Suprapubic skin (tissue), 4 donors: ENCODE results near the gene ZNF182. TPM values are rescaled to one million over a fixed set of nuclear protein-coding genes. Genes with fewer than 3 reads are reported as not detected.
"Not testable (repeated sequence)": the region's sequence is repeated elsewhere in the genome, so short reads cannot be mapped to it uniquely, and the experiment has no call there.

Experiments
- DNase-seq, 2 donors: peaks; one replicate each; pipeline ENCODE4 v3.0.0-alpha.2; 2019; ENCODE audit warnings: low spot score in 2 of 2
- H3K27ac ChIP-seq: fragments of 200-600 bp; sonication (generic); one replicate; pipeline ENCODE4 v1.5.1; 2019
- H3K27me3 ChIP-seq: fragments of 200-600 bp; sonication (generic); one replicate; pipeline ENCODE4 v1.5.1; 2019
- H3K36me3 ChIP-seq: fragments of 200-600 bp; sonication (generic); one replicate; pipeline ENCODE4 v1.5.1; 2019
- H3K4me1 ChIP-seq: fragments of 200-600 bp; sonication (generic); one replicate; pipeline ENCODE4 v1.5.1; 2019
- H3K4me3 ChIP-seq: fragments of 200-600 bp; sonication (generic); one replicate; pipeline ENCODE4 v1.5.1; 2019; ENCODE audit warnings: mild to moderate bottlenecking
- H3K9me3 ChIP-seq: fragments of 200-600 bp; sonication (generic); one replicate; pipeline ENCODE4 v1.5.1; 2019
- EP300 ChIP-seq: sonication (generic); formaldehyde crosslinking; IDR thresholded peaks from one replicate; pipeline ENCODE4 v1.6.1; 2017; ENCODE audit warnings: antibody characterized with exemption
- POLR2A ChIP-seq, 2 donors: fragments of 450-650 bp; IDR thresholded peaks; one replicate each; pipeline ENCODE4 v1.6.1; 2017; ENCODE audit warnings: antibody characterized with exemption in 2 of 2, mild to moderate bottlenecking in 2 of 2, moderate library complexity in 2 of 2
- POLR2AphosphoS5 ChIP-seq, 3 donors: sonication (generic); formaldehyde crosslinking; IDR thresholded peaks; one replicate each; pipeline ENCODE4 v1.6.1; 2017; ENCODE audit warnings: antibody characterized with exemption in 3 of 3
- WGBS: methylation state at CpG from one replicate; pipeline ENCODE4 v1.1.5; 2018; 5-methylcytosine and 5-hydroxymethylcytosine counted together
- total RNA-seq, 4 donors: library from RNA; depleted of rRNA; stranded (reverse); fragments of >200 nt; gene quantifications; one replicate each; pipeline ENCODE4 v1.1.0, GENCODE V29; 2016
- TF ChIP-seq, protein P1 (sequence below), 2 donors: fragments of 200-600 bp in 1 of 2; fragments of 450-650 bp in 1 of 2; sonication (generic) in 1 of 2; IDR thresholded peaks; one replicate each; pipeline ENCODE4 v1.5.1; 2016 to 2019; ENCODE audit warnings: antibody characterized with exemption in 2 of 2, mild to moderate bottlenecking in 1 of 2, moderate library complexity in 1 of 2

The ZNF182 gene
- total RNA-seq, 4 donors from 2014 or later = 2.1 to 6.7 (median 3.3) TPM

GRCh38 chrX:48030237-48030636 is 26.4 kb upstream of the ZNF182 start:
- no peak for TF ChIP-seq POLR2A (IDR thresholded peaks at IDR 0.05)
- TF ChIP-seq EP300 = no peak
- TF ChIP-seq, protein P1, sequence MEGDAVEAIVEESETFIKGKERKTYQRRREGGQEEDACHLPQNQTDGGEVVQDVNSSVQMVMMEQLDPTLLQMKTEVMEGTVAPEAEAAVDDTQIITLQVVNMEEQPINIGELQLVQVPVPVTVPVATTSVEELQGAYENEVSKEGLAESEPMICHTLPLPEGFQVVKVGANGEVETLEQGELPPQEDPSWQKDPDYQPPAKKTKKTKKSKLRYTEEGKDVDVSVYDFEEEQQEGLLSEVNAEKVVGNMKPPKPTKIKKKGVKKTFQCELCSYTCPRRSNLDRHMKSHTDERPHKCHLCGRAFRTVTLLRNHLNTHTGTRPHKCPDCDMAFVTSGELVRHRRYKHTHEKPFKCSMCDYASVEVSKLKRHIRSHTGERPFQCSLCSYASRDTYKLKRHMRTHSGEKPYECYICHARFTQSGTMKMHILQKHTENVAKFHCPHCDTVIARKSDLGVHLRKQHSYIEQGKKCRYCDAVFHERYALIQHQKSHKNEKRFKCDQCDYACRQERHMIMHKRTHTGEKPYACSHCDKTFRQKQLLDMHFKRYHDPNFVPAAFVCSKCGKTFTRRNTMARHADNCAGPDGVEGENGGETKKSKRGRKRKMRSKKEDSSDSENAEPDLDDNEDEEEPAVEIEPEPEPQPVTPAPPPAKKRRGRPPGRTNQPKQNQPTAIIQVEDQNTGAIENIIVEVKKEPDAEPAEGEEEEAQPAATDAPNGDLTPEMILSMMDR (IDR thresholded peaks at IDR 0.05) = no peak
- no peak for TF ChIP-seq POLR2AphosphoS5 (IDR thresholded peaks at IDR 0.05)
- H3K27ac ChIP-seq = no peak overlapping the region
- peaks cover 3% of the 10 kb centered on the region for H3K4me1 ChIP-seq
- H3K4me3 ChIP-seq = no peak overlapping the region
- no peaks in the 10 kb centered on the region for H3K27me3 ChIP-seq
- WGBS = 75% methylated on average over 8 of the region's 10 CpGs
- no peaks in the 10 kb centered on the region for H3K9me3 ChIP-seq
- DNase-seq = no peak
- no peaks in the 10 kb centered on the region for H3K36me3 ChIP-seq

DNA sequence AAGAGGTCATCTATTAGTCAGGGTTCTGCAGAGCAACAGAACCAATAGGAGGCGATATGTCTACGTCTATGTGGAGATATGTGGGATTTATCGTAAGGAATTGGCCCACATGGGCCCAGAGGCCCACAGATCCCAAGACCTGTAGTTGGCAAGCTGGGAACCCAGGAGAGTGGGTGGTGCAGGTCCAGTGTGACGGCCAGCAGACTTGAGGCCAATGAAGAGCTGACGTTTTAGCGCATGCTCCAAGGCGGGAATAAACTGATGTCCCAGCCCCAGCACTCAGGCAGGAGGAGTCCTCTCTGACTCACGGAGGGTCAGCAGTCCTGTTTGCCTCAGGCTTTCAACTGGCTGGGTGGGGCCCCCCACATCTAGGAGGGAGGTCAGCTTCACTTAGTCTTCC is 24.3 kb upstream of the ZNF182 start:
- DNase-seq = no peak
- Histone ChIP-seq H3K9me3 (no peaks in the 10 kb centered on the region), H3K36me3 (no peaks in the 10 kb centered on the region), H3K27ac (no peak overlapping the region), H3K4me3 (no peak overlapping the region), H3K27me3 (no peaks in the 10 kb centered on the region), H3K4me1 (peaks cover 3% of the 10 kb centered on the region)
- 94% methylated on average over 7 of the region's 8 CpGs for WGBS
- TF ChIP-seq EP300 (no peak), POLR2AphosphoS5 (IDR thresholded peaks at IDR 0.05) (no peak), POLR2A (IDR thresholded peaks at IDR 0.05) (no peak)
- TF ChIP-seq, protein P1 (IDR thresholded peaks at IDR 0.05) = no peak

DNA sequence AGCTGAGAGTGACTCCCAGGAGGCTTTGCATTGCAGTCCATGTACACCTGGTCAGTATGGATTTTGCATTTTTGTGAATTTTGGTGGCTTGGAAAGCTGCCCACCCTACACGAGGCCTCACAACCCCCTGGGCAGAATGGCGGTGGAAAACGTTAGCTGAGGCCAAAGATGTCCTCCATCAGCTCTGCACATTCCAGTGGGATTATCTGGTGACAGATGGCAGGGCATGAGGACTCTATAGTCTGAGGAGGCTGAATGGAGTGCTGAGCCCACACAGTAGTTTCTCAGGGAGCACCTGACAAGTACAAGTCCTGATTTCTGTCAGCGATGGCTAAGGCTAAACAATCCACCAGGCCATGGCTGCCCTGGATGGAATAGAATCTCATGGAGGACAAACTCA is 23.8 kb upstream of the ZNF182 start:
- H3K4me3 ChIP-seq, H3K27ac ChIP-seq, H3K9me3 ChIP-seq, H3K27me3 ChIP-seq, DNase-seq, H3K4me1 ChIP-seq, H3K36me3 ChIP-seq: not testable (repeated sequence)
- 46% methylated on average over 3 of the region's 4 CpGs for WGBS

DNA sequence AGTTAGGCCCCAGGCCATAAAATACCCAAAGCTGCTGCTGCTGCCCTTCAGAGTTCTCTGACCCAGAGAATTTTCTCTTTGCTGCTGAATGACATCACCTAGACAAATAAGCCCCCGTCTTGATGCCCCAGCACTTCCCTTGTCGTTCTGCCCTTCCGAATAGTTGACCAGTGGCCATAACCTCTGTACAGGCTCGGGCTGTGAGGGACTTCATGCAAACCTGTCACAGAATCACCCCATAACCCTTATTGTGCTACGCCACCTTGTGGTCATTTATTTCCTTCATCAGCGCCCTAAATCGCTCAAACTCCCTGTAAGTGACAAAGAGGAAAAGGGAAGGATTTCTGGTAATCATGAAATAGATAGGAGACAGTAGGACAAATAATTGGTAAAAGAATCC is 21.8 kb upstream of the ZNF182 start:
- TF ChIP-seq POLR2A (IDR thresholded peaks at IDR 0.05) = no peak
- TF ChIP-seq, protein P1 (IDR thresholded peaks at IDR 0.05) = peak in 1 of 2 donors; percentile 41
- no peak overlapping the region for H3K4me3 ChIP-seq
- peaks cover 3% of the 10 kb centered on the region for H3K4me1 ChIP-seq
- DNase-seq = no peak
- no peak overlapping the region for H3K27ac ChIP-seq
- H3K9me3 ChIP-seq = no peaks in the 10 kb centered on the region
- no peaks in the 10 kb centered on the region for H3K36me3 ChIP-seq
- WGBS = 15% methylated on average over 7 of the region's 7 CpGs
- H3K27me3 ChIP-seq = no peaks in the 10 kb centered on the region

DNA sequence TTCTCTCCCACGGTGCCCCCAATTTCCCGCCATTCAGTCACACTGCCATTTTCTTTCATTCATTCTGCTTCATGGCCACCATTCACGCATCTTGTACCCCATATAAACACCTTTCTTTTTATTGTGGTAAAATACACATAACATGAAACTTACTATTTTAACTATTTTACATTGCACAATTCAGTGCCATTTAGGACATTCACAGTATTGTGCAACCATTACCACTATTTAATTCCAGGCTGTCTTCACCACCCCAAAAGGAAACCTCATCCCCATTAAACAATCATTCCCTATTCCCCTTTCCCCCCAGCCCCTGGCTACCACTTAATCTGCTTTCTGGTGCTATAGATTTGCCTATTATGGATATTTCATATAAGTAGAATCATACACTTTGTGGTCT is 18.9 kb upstream of the ZNF182 start:
- Histone ChIP-seq H3K27ac (no peak overlapping the region), H3K4me3 (no peak overlapping the region), H3K36me3 (no peaks in the 10 kb centered on the region), H3K4me1 (peaks cover 3% of the 10 kb centered on the region), H3K9me3 (no peaks in the 10 kb centered on the region), H3K27me3 (no peaks in the 10 kb centered on the region)
- WGBS = 83% methylated on average over 3 of the region's 3 CpGs
- TF ChIP-seq POLR2A (IDR thresholded peaks at IDR 0.05) = no peak
- TF ChIP-seq EP300 = no peak
- TF ChIP-seq, protein P1 (IDR thresholded peaks at IDR 0.05) = no peak
- TF ChIP-seq POLR2AphosphoS5 (IDR thresholded peaks at IDR 0.05) = no peak
- no peak for DNase-seq

GRCh38 chrX:48022100-48022499 is 18.3 kb upstream of the ZNF182 start:
- no peak for DNase-seq
- no peaks in the 10 kb centered on the region for H3K9me3 ChIP-seq
- 53% methylated on average over 3 of the region's 3 CpGs for WGBS
- H3K4me3 ChIP-seq = peak overlapping the region; percentile 54
- no peaks in the 10 kb centered on the region for H3K36me3 ChIP-seq
- H3K27me3 ChIP-seq = no peaks in the 10 kb centered on the region
- no peak overlapping the region for H3K27ac ChIP-seq
- H3K4me1 ChIP-seq = peaks cover 3% of the 10 kb centered on the region
- TF ChIP-seq, protein P1 (IDR thresholded peaks at IDR 0.05) = no peak
- no peak for TF ChIP-seq POLR2AphosphoS5 (IDR thresholded peaks at IDR 0.05)
- TF ChIP-seq POLR2A (IDR thresholded peaks at IDR 0.05) = no peak
- no peak for TF ChIP-seq EP300
